ENCODE measurements around the gene LAMA2.

LAMA2 gene

GRCh38 chr6:129364037-129364436 lies 481.1 kb downstream of the LAMA2 start:
- H3K4me3 ChIP-seq (ENCODE audit: low read depth, low read length): no peak overlapping the region
- no peak for TF ChIP-seq CTCF (IDR thresholded peaks at IDR 0.05; ENCODE audit: low read depth, low read length)
- in situ Hi-C loops (cut with HindIII; ENCODE audit: low sequenced_read_pairs): no loop called here
- no peak for DNase-seq (ENCODE audit: low read depth, low spot score)

GRCh38 chr6:129364767-129365166 lies 481.8 kb downstream of the LAMA2 start:
- no peak for DNase-seq (ENCODE audit: low read depth, low spot score)
- no peak overlapping the region for H3K4me3 ChIP-seq (ENCODE audit: low read depth, low read length)
- in situ Hi-C loops (cut with HindIII; ENCODE audit: low sequenced_read_pairs): no loop called here
- TF ChIP-seq CTCF (IDR thresholded peaks at IDR 0.05; ENCODE audit: low read depth, low read length): no peak

DNA sequence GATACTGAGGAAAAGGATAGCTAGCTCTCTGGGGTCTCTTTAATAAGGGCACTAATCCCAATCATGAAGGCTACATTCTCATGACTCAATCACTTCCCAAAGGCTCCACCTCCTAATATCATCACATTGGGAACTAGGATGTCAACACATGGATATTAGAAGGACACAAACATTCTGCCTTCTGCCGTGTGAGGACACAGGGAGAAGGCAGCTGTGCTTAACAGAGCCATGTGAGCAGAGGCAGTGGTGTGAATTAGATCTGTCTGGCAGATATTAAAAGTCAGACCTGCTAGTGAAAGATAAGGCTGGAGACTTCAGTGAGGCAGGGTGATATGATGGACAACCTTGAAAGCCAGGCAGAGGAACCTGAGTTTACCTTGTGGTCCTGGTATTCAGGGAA lies 485.1 kb downstream of the LAMA2 start:
- H3K4me3 ChIP-seq (ENCODE audit: low read depth, low read length): no peak overlapping the region
- in situ Hi-C loops (cut with HindIII; ENCODE audit: low sequenced_read_pairs): no loop called here
- DNase-seq (ENCODE audit: low read depth, low spot score): no peak
- no peak for TF ChIP-seq CTCF (IDR thresholded peaks at IDR 0.05; ENCODE audit: low read depth, low read length)

DNA sequence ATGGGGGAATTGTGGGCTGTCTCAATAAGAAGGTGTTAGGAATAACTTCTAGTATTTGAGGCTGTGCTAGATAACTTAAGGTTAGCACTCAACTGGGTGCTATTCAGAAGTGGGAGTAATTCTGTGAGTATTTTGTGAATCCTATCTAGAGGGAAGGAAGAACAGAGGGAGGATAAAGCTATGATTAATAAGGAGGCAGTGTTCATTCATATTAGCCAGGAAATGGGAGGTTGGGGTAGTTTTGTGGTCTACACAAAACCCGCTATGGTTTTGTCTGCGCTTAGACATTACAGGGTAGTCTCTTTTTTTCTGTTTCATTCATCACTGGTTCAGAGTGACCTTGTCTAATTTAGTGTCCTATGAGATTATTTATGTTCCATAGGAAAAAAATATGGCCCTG lies 486.0 kb downstream of the LAMA2 start:
- in situ Hi-C loops (cut with HindIII; ENCODE audit: low sequenced_read_pairs): no loop called here
- DNase-seq (ENCODE audit: low read depth, low spot score): no peak
- no peak for TF ChIP-seq CTCF (IDR thresholded peaks at IDR 0.05; ENCODE audit: low read depth, low read length)
- no peak overlapping the region for H3K4me3 ChIP-seq (ENCODE audit: low read depth, low read length)

GRCh38 chr6:129369737-129370136 lies 486.8 kb downstream of the LAMA2 start:
- H3K4me3 ChIP-seq (ENCODE audit: low read depth, low read length): no peak overlapping the region
- in situ Hi-C loops (cut with HindIII; ENCODE audit: low sequenced_read_pairs): no loop called here
- no peak for DNase-seq (ENCODE audit: low read depth, low spot score)
- TF ChIP-seq CTCF (IDR thresholded peaks at IDR 0.05; ENCODE audit: low read depth, low read length): no peak

- DNase-seq (ENCODE audit: low read depth, low spot score): peak; percentile 72
- in situ Hi-C loops (cut with HindIII; ENCODE audit: low sequenced_read_pairs): no loop called here
- peak; percentile 67 for TF ChIP-seq CTCF (IDR thresholded peaks at IDR 0.05; ENCODE audit: low read depth, low read length)
- peak overlapping the region; percentile 10 for H3K4me3 ChIP-seq (ENCODE audit: low read depth, low read length)
These were observed 487.5 kb downstream of the LAMA2 start for GRCh38 chr6:129370268-129370916.
